H1 (cell line): ENCODE data around the gene DGCR6L. TPM values are rescaled to one million over a fixed set of nuclear protein-coding genes. Genes with fewer than 3 reads are reported as not detected.
"Not testable (repeated sequence)": the region's sequence is repeated elsewhere in the genome, so short reads cannot be mapped to it uniquely, and the experiment has no call there.

ENCODE experiments used
- CTCF ChIA-PET: fragments of 300-600 bp; sonication (Branson Sonifier 250); formaldehyde crosslinking; loops from one replicate; lab custom pipeline; 2021; ENCODE audit not compliant: partially characterized antibody; lab: Charles Lee
- POLR2A ChIA-PET: fragments of 300-600 bp; sonication (Branson Sonifier 250); formaldehyde crosslinking; loops from one replicate; lab custom pipeline; 2021; ENCODE audit warnings: inconsistent platforms; ENCODE audit not compliant: partially characterized antibody; lab: Charles Lee
- DNase-seq, 2 experiments: peaks; one replicate each; pipeline versions ENCODE4 v3.0.0 to v3.0.0-alpha.2; 2010 to 2022; ENCODE audit warnings: low spot score in 2 of 2, low read depth in 1 of 2, mixed read lengths in 1 of 2
- FAIRE-seq: peaks from 2 replicates; lab custom pipeline; 2011; peaks lifted over from hg19 to GRCh38; lab: Jason Lieb, UNC
- H2AFZ ChIP-seq: 2 replicates; pipeline ENCODE4 v1.8.1; 2012; ENCODE audit warnings: low read length, inconsistent platforms
- H2AK5ac ChIP-seq: 2 replicates; pipeline ENCODE4 v1.6.1; 2013; ENCODE audit warnings: low read depth, low read length
- H2BK120ac ChIP-seq: replicated peaks from 2 replicates; pipeline ENCODE3; 2013; ENCODE audit warnings: low read depth, low read length, inconsistent platforms
- H2BK12ac ChIP-seq: 2 replicates; pipeline ENCODE4 v1.6.1; 2013; ENCODE audit warnings: low read depth, low read length
- H2BK15ac ChIP-seq: 2 replicates; pipeline ENCODE4 v1.6.1; 2013; ENCODE audit warnings: low read length
- H2BK20ac ChIP-seq: 2 replicates; pipeline ENCODE4 v1.6.1; 2013; ENCODE audit warnings: low read length
- H2BK5ac ChIP-seq: 2 replicates; pipeline ENCODE4 v1.6.1; 2013; ENCODE audit warnings: low read depth, low read length
- H3K14ac ChIP-seq: 2 replicates; pipeline ENCODE4 v1.6.1; 2013; ENCODE audit warnings: inconsistent platforms; ENCODE audit not compliant: insufficient read length
- H3K18ac ChIP-seq: 2 replicates; pipeline ENCODE4 v1.6.1; 2013; ENCODE audit warnings: low read length; ENCODE audit errors: extremely low read depth
- H3K23ac ChIP-seq: 2 replicates; pipeline ENCODE4 v1.6.1; 2013; ENCODE audit warnings: inconsistent platforms; ENCODE audit not compliant: insufficient read length
- H3K23me2 ChIP-seq: 2 replicates; pipeline ENCODE4 v1.6.1; 2013; ENCODE audit warnings: low read depth, low read length
- H3K27ac ChIP-seq: 2 replicates; pipeline ENCODE4 v1.6.1; 2011; ENCODE audit warnings: low read depth, low read length, inconsistent platforms
- H3K27me3 ChIP-seq, 4 experiments: replicated peaks in 1 of 4; 1 replicate in 1 of 4; 2 replicates in 3 of 4; pipeline versions ENCODE4 v1.6.1 to v1.8.1; 2011 to 2013; ENCODE audit warnings: low read length in 3 of 4, mild to moderate bottlenecking in 3 of 4, inconsistent platforms in 2 of 4, mixed read lengths in 2 of 4, moderate library complexity in 1 of 4; ENCODE audit not compliant: control insufficient read depth in 3 of 4, insufficient read depth in 3 of 4; ENCODE audit errors: extremely low read depth in 1 of 4
- H3K36me3 ChIP-seq, 4 experiments: 2 replicates each; pipeline versions ENCODE4 v1.6.1 to v1.8.1; 2011 to 2013; ENCODE audit warnings: mild to moderate bottlenecking in 4 of 4, low read length in 3 of 4, moderate library complexity in 2 of 4, control low read depth in 1 of 4, inconsistent platforms in 1 of 4; ENCODE audit not compliant: insufficient read depth in 4 of 4, control insufficient read depth in 2 of 4
- H3K4ac ChIP-seq: replicated peaks from 2 replicates; pipeline ENCODE3; 2013; ENCODE audit warnings: low read length, low read depth, mixed read lengths, inconsistent platforms; ENCODE audit not compliant: insufficient read length
- H3K4me1 ChIP-seq, 4 experiments: replicated peaks in 1 of 4; 1 replicate in 1 of 4; 2 replicates in 3 of 4; pipeline versions ENCODE4 v1.6.1 to v1.8.1; 2011 to 2013; ENCODE audit warnings: low read length in 3 of 4, inconsistent platforms in 2 of 4, mixed read lengths in 1 of 4; ENCODE audit not compliant: insufficient read depth in 4 of 4, control insufficient read depth in 3 of 4
- H3K4me2 ChIP-seq, 2 experiments: 2 replicates each; pipeline versions ENCODE4 v1.6.1 to v1.8.1; 2011 to 2013; ENCODE audit warnings: low read depth in 2 of 2, low read length in 2 of 2, control low read depth in 1 of 2, inconsistent platforms in 1 of 2, mild to moderate bottlenecking in 1 of 2; ENCODE audit not compliant: insufficient read depth in 1 of 2
- H3K4me3 ChIP-seq, 4 experiments: fragments of 200-600, 300-600 bp in 1 of 4; sonication (generic), shearing (Covaris generic), sonication (Bioruptor Twin) in 1 of 4; 2 replicates each; pipeline versions ENCODE4 v1.5.1 to v1.8.1; 2011 to 2016; ENCODE audit warnings: low read length in 4 of 4, low read depth in 3 of 4, control low read depth in 2 of 4, inconsistent platforms in 2 of 4, mild to moderate bottlenecking in 2 of 4, mixed read lengths in 1 of 4, moderate library complexity in 1 of 4; ENCODE audit not compliant: insufficient read depth in 2 of 4; ENCODE audit errors: extremely low read depth in 1 of 4
- H3K56ac ChIP-seq: replicated peaks from 2 replicates; pipeline ENCODE3; 2013; ENCODE audit warnings: low read depth, mild to moderate bottlenecking, mixed read lengths, low read length, inconsistent platforms; ENCODE audit not compliant: insufficient read length
- H3K79me1 ChIP-seq: 2 replicates; pipeline ENCODE4 v1.6.1; 2013; ENCODE audit warnings: low read depth, low read length, control low read depth
- H3K79me2 ChIP-seq, 2 experiments: 2 replicates each; pipeline versions ENCODE4 v1.6.1 to v1.8.1; 2012 to 2013; ENCODE audit warnings: low read length in 2 of 2, mild to moderate bottlenecking in 2 of 2, inconsistent platforms in 1 of 2; ENCODE audit not compliant: insufficient read depth in 2 of 2, control insufficient read depth in 1 of 2
- H3K9ac ChIP-seq, 4 experiments: replicated peaks in 1 of 4; 1 replicate in 1 of 4; 2 replicates in 3 of 4; pipeline versions ENCODE4 v1.6.1 to v1.8.1; 2011 to 2013; ENCODE audit warnings: low read depth in 3 of 4, low read length in 3 of 4, control low read depth in 2 of 4, mild to moderate bottlenecking in 2 of 4, moderate library complexity in 2 of 4, inconsistent platforms in 1 of 4; ENCODE audit errors: extremely low read depth in 1 of 4
- H3K9me3 ChIP-seq, 2 experiments: 2 replicates each; pipeline versions ENCODE4 v1.6.1 to v1.8.1; 2012 to 2013; ENCODE audit warnings: mild to moderate bottlenecking in 2 of 2, moderate library complexity in 2 of 2, control low read depth in 1 of 2, inconsistent platforms in 1 of 2, low read depth in 1 of 2, low read length in 1 of 2, mixed read lengths in 1 of 2; ENCODE audit not compliant: insufficient read depth in 2 of 2
- H4K20me1 ChIP-seq, 2 experiments: replicated peaks in 1 of 2; 2 replicates each; pipeline versions ENCODE3 to v1.8.1; 2011 to 2013; ENCODE audit warnings: inconsistent platforms in 2 of 2, low read length in 2 of 2, mild to moderate bottlenecking in 1 of 2; ENCODE audit not compliant: insufficient read depth in 2 of 2, control insufficient read depth in 1 of 2
- H4K5ac ChIP-seq: 2 replicates; pipeline ENCODE4 v1.6.1; 2013; ENCODE audit warnings: low read length, low read depth, mixed read lengths, inconsistent platforms; ENCODE audit not compliant: insufficient read length
- H4K8ac ChIP-seq: 2 replicates; pipeline ENCODE4 v1.8.0; 2013; ENCODE audit warnings: mild to moderate bottlenecking, moderate library complexity, low read length, inconsistent platforms; ENCODE audit not compliant: insufficient read depth; ENCODE audit errors: extremely low read depth
- H4K91ac ChIP-seq: replicated peaks from 2 replicates; pipeline ENCODE3; 2013; ENCODE audit warnings: low read length, mixed read lengths, inconsistent platforms; ENCODE audit not compliant: insufficient read length
- RAD21 ChIP-seq, 2 experiments: IDR thresholded peaks in 1 of 2; conservative IDR thresholded peaks in 1 of 2; 2 replicates each; pipeline ENCODE4 v1.6.1; 2011; ENCODE audit warnings: low read depth in 2 of 2, low read length in 2 of 2, improper control_type of control experiment in 1 of 2, inconsistent platforms in 1 of 2, mild to moderate bottlenecking in 1 of 2, moderate library complexity in 1 of 2
- WGBS, 2 experiments: shearing (Covaris generic) in 1 of 2; methylation state at CpG; one replicate each; pipeline versions ENCODE4 v1.1.6 to v1.1.7; 2013 to 2015; ENCODE audit warnings: low lambda C conversion rate in 2 of 2, mixed read lengths in 2 of 2, inconsistent platforms in 1 of 2, low coverage in 1 of 2, missing lambda C conversion rate in 1 of 2; ENCODE audit not compliant: insufficient replicate concordance in 2 of 2, insufficient coverage in 1 of 2, insufficient read length in 1 of 2; ENCODE audit errors: extremely low coverage in 1 of 2, missing lambda C conversion rate in 1 of 2; 5-methylcytosine and 5-hydroxymethylcytosine counted together
- polyA plus RNA-seq, 7 experiments: library from polyadenylated mRNA; depleted of rRNA in 3 of 7; stranded (reverse) in 5 of 7; unstranded in 2 of 7; fragments of >200 nt in 5 of 7; fragments of 200-250 nt in 2 of 7; gene quantifications; 1 replicate in 5 of 7; 2 replicates in 1 of 7; 4 replicates in 1 of 7; pipeline versions ENCODE4 v1.2.1 to v1.2.3, GENCODE V29; 2011 to 2013; ENCODE audit warnings: missing spikeins in 2 of 7, mixed read lengths in 2 of 7
- total RNA-seq: library from RNA; stranded (reverse); fragmentation: NEBNext Ultra II Directional; extraction: Animal tissue kit (Norgen Biotek cat#: 25700); gene quantifications from 2 replicates; pipeline ENCODE4 v1.2.1, GENCODE V29; 2021

DGCR6L gene
- total and polyA plus RNA-seq, 2 of the 8 experiments (the other 6 are each of a cell fraction or from before 2014, with no cell fraction given): 43.6 to 72.6 TPM

- H2BK5ac ChIP-seq, H3K79me1 ChIP-seq, H3K9ac ChIP-seq, H3K9me3 ChIP-seq, H3K4me2 ChIP-seq, H3K27me3 ChIP-seq, H4K20me1 ChIP-seq, H3K14ac ChIP-seq, H3K79me2 ChIP-seq, H3K27ac ChIP-seq, H3K4ac ChIP-seq, H3K23ac ChIP-seq, H2BK120ac ChIP-seq, H2AFZ ChIP-seq, H3K4me1 ChIP-seq, H3K18ac ChIP-seq, H2AK5ac ChIP-seq, H2BK15ac ChIP-seq, H2BK20ac ChIP-seq, H3K4me3 ChIP-seq, H3K23me2 ChIP-seq, H4K91ac ChIP-seq, H4K5ac ChIP-seq, H3K56ac ChIP-seq, H2BK12ac ChIP-seq, H3K36me3 ChIP-seq, POLR2A ChIA-PET, H4K8ac ChIP-seq: not testable (repeated sequence)
- FAIRE-seq: peak; percentile 93
- TF ChIP-seq RAD21 (IDR thresholded peaks at IDR 0.05 in 1 of 2, conservative IDR thresholded peaks at IDR 0.05 in 1 of 2; ENCODE audit: low read depth in 2 of 2, low read length in 2 of 2): peak in 1 of 2 experiments; percentile 16; a peak in 1 of 4 replicates
- 80% methylated on average over 4 of the region's 11 CpGs; no CpG with 5 or more reads in 1 of the 2 experiments for WGBS, 2 experiments
- CTCF ChIA-PET: interaction anchor here (0.6 to 1.9 kb wide), 7 partner anchors 18 to 199 kb away, joined by 3 to 6 read pairs (median 4); no protein-coding TSS in a partner anchor
- peak in 1 of 2 experiments; percentile 61 for DNase-seq
Observed at GRCh38 chr22:20313306-20314077, 6.4 kb downstream of the DGCR6L start.
